SU-DHL-6 (cell line): ENCODE data around the gene GRM6.

ENCODE experiments used
- H2AFZ ChIP-seq: fragments of 200-600 bp; sonication (generic); 2 replicates; pipeline ENCODE4 v1.6.1; 2014; ENCODE audit warnings: low read depth, mild to moderate bottlenecking, moderate library complexity, mixed read lengths, antibody characterized with exemption, low read length; ENCODE audit not compliant: severe bottlenecking
- H3F3A ChIP-seq: fragments of 200-600 bp; shearing (Covaris generic); 2 replicates; pipeline ENCODE4 v1.6.0; 2016; ENCODE audit warnings: antibody characterized with exemption, mild to moderate bottlenecking; ENCODE audit not compliant: insufficient read depth
- H3K27ac ChIP-seq: fragments of 200-600 bp; sonication (generic); 2 replicates; pipeline ENCODE4 v1.5.1; 2016; ENCODE audit warnings: low read depth, mild to moderate bottlenecking, low read length, moderate library complexity, mixed read lengths
- H3K27me3 ChIP-seq: fragments of 200-600 bp; sonication (generic), shearing (Covaris generic); 2 replicates; pipeline ENCODE4 v1.6.0; 2014; ENCODE audit warnings: mild to moderate bottlenecking, low read length
- H3K36me3 ChIP-seq: fragments of 200-600 bp; sonication (generic); 2 replicates; pipeline ENCODE4 v1.6.1; 2014; ENCODE audit warnings: mild to moderate bottlenecking, low read length, mixed read lengths
- H3K4me2 ChIP-seq: fragments of 300-600, 200-600 bp; shearing (Covaris generic), sonication (generic); 2 replicates; pipeline ENCODE4 v1.6.0; 2014; ENCODE audit warnings: low read length, low read depth, mild to moderate bottlenecking; ENCODE audit not compliant: poor library complexity, severe bottlenecking
- H3K4me3 ChIP-seq: fragments of 200-600 bp; sonication (generic); 2 replicates; pipeline ENCODE4 v1.5.1; 2014; ENCODE audit warnings: antibody characterized with exemption, low read length, mild to moderate bottlenecking, mixed read lengths; ENCODE audit not compliant: insufficient read depth, poor library complexity, severe bottlenecking
- H3K79me2 ChIP-seq: fragments of 200-600 bp; sonication (generic); 2 replicates; pipeline ENCODE4 v1.6.1; 2014; ENCODE audit warnings: mild to moderate bottlenecking, low read length, moderate library complexity; ENCODE audit not compliant: insufficient read depth
- H3K9ac ChIP-seq: fragments of 200-600 bp; sonication (generic); 2 replicates; pipeline ENCODE4 v1.7.0; 2014; ENCODE audit warnings: mild to moderate bottlenecking, low read length
- H3K9me2 ChIP-seq: fragments of 200-600 bp; sonication (generic); replicated peaks from 2 replicates; pipeline ENCODE4 v1.6.1; 2014; ENCODE audit warnings: low read length; ENCODE audit not compliant: insufficient read depth
- H3K9me3 ChIP-seq: fragments of 200-600 bp; sonication (generic); 2 replicates; pipeline ENCODE4 v1.6.1; 2014; ENCODE audit warnings: low read length, mixed read lengths; ENCODE audit not compliant: insufficient read depth
- H4K20me1 ChIP-seq: fragments of 200-600 bp; sonication (generic); 2 replicates; pipeline ENCODE4 v1.6.1; 2014; ENCODE audit warnings: low read depth, mild to moderate bottlenecking, antibody characterized with exemption, low read length, moderate library complexity, mixed read lengths
- CTCF ChIP-seq: fragments of 200-600 bp; sonication (generic); IDR thresholded peaks from one replicate; pipeline ENCODE4 v1.5.1; 2017; ENCODE audit warnings: antibody characterized with exemption, mild to moderate bottlenecking, low read length, moderate library complexity; ENCODE audit not compliant: insufficient read depth, poor library complexity, severe bottlenecking
- EZH2phosphoT487 ChIP-seq: fragments of 200-600 bp; sonication (generic), shearing (Covaris generic); conservative IDR thresholded peaks from 2 replicates; pipeline ENCODE4 v1.6.1; 2018; ENCODE audit warnings: mild to moderate bottlenecking, antibody characterized with exemption, low read length, moderate library complexity, mixed read lengths

GRM6 gene

GRCh38 chr5:178988436-178989220 is 6.5 kb downstream of the GRM6 start:
- no peak overlapping the region for H3K27ac ChIP-seq
- H3K4me3 ChIP-seq = no peak overlapping the region
- H3K27me3 ChIP-seq = no peaks in the 10 kb centered on the region
- no peaks in the 10 kb centered on the region for H3K9me3 ChIP-seq
- no peaks in the 10 kb centered on the region for H3F3A ChIP-seq
- H2AFZ ChIP-seq = no peak overlapping the region
- TF ChIP-seq EZH2phosphoT487 (no peak), CTCF (no peak)
- H3K9me2 ChIP-seq = no peaks in the 10 kb centered on the region
- H3K36me3 ChIP-seq = no peaks in the 10 kb centered on the region
- no peak overlapping the region for H3K9ac ChIP-seq
- H4K20me1 ChIP-seq = no peaks in the 10 kb centered on the region
- H3K4me2 ChIP-seq = no peak overlapping the region
- H3K79me2 ChIP-seq = no peaks in the 10 kb centered on the region

DNA sequence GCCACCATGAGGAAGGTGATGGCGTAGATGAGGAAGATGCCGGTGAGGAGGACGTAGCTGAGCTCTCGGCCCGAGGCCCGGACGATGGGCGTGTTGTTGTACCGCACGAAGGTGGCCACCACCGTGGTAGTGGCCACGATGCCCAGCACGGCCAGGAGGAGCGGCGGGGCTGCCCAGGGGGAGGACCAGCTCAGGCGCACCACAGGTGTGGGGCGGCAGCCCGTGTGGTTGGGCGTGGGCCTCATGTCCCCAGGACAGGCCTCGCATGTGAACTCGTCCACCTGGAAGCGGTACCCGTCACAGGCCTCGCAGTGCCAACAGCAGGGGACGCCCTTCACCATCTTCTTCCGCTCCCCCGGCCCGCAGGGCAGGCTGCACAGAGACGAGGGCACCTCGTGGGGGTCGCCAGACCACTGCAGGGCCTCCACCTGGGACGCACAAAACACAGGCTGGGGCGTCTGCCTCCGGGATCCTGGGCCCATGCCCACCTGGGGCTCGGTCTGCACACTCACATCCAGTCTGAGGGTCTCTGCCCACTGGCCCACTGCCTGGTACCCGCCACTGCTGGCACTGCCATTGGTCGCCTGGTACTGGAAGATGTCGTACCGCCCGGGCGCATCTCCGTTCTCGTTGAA is 8.7 kb downstream of the GRM6 start:
- Histone ChIP-seq H3K9me3 (no peaks in the 10 kb centered on the region), H3K4me2 (no peak overlapping the region), H3K4me3 (no peak overlapping the region), H3K9ac (no peak overlapping the region), H3K27ac (no peak overlapping the region), H4K20me1 (no peaks in the 10 kb centered on the region), H3K36me3 (no peaks in the 10 kb centered on the region), H2AFZ (no peak overlapping the region), H3K27me3 (no peaks in the 10 kb centered on the region), H3F3A (no peaks in the 10 kb centered on the region), H3K79me2 (no peaks in the 10 kb centered on the region), H3K9me2 (no peaks in the 10 kb centered on the region)
- TF ChIP-seq EZH2phosphoT487 = no peak
- no peak for TF ChIP-seq CTCF

- no peak overlapping the region for H3K4me2 ChIP-seq
- TF ChIP-seq CTCF (no peak), EZH2phosphoT487 (no peak)
- no peaks in the 10 kb centered on the region for H3K9me2 ChIP-seq
- H3K9ac ChIP-seq = no peak overlapping the region
- no peaks in the 10 kb centered on the region for H3K79me2 ChIP-seq
- no peaks in the 10 kb centered on the region for H3K9me3 ChIP-seq
- H3K36me3 ChIP-seq = no peaks in the 10 kb centered on the region
- no peak overlapping the region for H3K27ac ChIP-seq
- no peak overlapping the region for H3K4me3 ChIP-seq
- H2AFZ ChIP-seq = no peak overlapping the region
- no peaks in the 10 kb centered on the region for H3F3A ChIP-seq
- no peaks in the 10 kb centered on the region for H3K27me3 ChIP-seq
- H4K20me1 ChIP-seq = no peaks in the 10 kb centered on the region
Observed at GRCh38 chr5:178984145-178985072, 10.7 kb downstream of the GRM6 start.
